GM21528 (cell line): Measurements from ENCODE around the gene SYT1.
"Not testable (repeated sequence)": the region's sequence is repeated elsewhere in the genome, so short reads cannot be mapped to it uniquely, and the experiment has no call there.

Experiments used
- ATAC-seq: cut with Tn5 transposase; IDR thresholded peaks from one replicate; pipeline ENCODE4 v1.9.1; 2021; ENCODE audit warnings: mild to moderate bottlenecking, moderate library complexity; ENCODE audit not compliant: unreplicated experiment, low FRiP score

Gene SYT1

DNA sequence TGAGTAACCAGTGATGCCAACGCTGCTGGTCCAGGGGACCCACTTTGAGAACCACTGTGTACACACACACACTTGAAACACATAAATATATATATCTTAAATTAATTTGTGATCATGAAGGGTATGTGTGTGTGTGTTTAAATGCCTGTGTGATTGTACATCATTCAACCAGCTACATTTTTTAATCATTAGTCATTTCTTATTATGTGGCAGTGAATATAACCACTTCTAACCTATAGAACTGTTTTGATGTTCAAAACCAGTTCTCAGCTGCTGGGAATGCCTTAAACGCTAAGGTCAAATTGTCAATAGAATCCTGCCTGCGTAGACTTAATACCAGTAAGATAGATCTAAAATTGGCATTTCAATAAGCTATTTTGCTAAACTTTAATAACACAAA, 330.0 kb downstream of the SYT1 start:
- no peak for ATAC-seq

DNA sequence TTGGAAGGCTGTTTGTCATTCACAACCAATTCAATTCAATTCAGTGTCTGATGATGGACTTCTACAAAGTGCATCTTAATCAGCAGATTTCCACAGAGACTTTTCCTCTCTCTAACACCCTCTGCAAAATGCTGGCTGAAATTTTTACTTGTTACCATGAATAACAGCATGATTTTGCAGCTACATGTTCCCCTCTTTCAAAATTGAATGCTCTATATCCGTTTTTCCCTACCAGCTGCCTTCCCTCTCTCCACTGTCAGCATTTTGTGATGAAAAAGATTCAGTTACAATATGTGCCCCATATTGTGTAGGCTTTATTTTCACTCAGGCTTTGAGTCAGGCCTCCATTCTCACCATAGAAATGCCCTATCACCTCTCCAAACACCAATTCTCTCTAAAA, 334.6 kb downstream of the SYT1 start:
- ATAC-seq, result no peak

DNA sequence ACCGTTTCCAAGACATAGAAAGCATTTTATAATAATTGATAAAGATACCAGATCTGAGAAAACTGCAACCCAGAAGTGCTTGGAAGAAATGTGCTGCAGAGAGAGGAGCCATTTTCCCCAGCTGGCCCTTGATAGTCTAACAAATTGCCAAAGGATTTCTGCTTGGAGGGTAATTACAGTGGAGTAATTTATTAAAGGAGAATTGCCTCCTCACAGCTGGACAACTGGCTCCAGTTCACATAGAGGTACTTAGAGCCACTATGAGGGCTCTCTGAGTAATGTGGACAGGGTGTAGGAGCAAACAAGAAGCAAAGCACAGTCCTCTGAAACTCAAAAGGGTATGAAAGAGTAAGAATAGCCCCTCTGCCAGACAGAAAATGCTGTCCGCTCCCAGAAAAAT, 335.6 kb downstream of the SYT1 start:
- no peak for ATAC-seq

DNA sequence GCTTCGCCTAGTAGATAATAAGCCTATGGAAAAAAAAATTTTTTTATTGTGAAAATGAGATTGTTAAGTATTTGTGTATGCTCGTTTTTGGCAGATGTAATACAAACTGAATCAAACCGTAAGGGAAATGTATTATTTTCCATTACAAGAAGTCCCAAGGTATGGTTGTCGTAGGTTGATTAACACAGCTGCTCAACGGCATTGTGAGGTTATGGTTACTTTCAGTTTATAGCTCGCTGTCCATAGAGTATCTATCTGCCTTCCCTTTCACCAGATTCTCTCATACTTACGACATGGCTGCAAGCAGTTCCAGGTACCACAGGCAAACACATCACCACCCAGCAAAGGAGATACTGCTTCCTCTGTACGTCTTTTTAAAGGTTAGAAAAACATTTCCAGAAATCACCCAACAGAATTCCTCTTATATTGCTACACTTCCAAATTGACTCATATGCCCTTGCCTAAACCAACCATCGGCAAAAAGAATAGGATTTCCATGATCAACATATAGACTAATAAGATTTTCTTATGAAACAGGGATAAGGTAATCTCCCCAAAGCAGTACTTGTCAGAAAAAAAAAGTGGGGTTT, 338.6 kb downstream of the SYT1 start:
- no peak for ATAC-seq

DNA sequence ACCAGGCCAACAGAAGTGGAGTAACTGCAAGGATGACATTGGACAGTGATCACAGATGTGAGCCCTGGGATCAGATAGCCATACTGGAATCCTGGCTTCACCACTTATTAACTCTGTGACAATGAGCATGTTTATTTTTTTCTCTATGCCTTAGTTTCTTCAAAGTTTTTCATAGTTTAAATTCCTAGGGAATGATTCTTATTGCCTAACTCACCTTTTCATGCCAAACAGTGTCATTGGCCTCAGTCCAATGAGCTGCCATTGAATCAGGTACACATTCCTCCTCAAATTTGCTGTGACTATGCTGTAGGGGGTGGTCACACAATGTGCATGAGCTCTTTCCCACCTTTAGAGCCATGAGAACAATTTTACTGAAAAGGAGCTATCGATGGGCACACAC, 342.3 kb downstream of the SYT1 start:
- no peak for ATAC-seq

DNA sequence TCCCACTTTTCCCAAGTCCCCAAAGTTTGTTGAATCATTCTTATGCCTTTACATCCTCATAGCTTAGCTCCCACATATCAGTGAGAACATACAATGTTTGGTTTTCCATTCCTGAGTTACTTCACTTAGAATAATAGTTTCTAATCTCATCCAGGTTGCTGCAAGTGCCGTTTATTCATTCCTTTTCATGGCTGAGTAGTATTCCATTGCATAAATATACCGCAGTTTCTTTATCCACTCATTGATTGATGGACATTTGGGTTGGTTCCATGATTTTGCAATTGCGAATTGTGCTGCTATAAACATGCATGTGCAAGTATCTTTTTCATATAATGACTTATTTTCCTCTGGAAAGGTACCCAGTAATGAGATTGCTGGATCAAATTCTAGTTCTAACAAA, 345.8 kb downstream of the SYT1 start:
- ATAC-seq, result not testable (repeated sequence)

DNA sequence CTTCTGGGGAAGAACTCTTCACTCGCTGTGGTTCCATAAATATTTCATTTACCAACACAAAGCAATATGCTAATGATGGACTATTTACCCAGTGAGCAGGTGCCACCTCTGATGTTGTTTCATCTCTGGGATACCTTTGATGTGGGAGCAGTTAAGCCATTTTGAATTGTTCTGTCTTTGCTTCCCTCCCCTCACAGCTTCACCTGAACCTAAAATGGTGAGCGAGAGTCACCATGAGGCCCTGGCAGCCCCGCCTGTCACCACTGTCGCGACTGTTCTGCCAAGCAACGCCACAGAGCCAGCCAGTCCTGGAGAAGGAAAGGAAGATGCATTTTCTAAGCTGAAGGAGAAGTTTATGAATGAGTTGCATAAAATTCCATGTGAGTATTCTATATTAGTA, 352.7 kb downstream of the SYT1 start:
- no peak for ATAC-seq

DNA sequence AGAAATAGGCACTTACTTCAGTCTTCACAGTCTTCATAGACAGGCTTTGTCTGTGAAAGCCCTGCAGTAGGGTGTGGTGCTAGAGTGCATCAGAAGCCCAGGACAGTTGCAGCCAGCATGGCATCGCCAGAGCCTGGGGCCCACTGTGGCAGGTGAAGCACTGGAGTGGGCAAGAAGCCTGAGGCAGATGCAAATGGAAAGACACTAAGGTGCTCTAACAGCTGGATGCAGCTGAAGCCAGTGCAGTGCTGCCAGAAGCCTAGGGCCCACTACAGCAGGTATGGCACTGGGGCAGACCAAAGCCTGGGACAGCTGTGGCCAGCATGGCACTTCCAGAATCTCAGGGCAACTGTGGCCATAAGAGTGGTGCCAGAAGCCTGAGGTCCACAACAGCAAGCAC, 358.6 kb downstream of the SYT1 start:
- ATAC-seq, result no peak

DNA sequence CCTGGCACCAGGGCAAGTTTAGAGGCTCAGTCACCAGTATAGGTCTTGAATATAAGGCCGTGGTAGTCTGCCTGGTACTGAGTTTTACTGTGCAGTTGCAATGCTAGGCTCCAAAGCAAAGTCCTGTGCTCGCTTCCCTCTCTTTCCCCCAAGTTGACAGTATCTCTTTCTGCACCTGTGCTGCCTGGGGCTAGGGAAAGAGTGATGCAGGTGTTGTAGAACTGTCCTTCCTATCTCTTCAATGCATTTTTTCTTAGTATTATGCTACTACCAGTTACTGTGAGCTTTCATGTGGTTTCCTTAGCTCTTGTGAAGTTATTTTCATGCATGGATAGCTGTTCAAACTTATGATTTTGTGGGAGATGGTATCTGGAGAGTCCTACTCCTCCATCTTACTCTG, 359.2 kb downstream of the SYT1 start:
- ATAC-seq, result no peak

DNA sequence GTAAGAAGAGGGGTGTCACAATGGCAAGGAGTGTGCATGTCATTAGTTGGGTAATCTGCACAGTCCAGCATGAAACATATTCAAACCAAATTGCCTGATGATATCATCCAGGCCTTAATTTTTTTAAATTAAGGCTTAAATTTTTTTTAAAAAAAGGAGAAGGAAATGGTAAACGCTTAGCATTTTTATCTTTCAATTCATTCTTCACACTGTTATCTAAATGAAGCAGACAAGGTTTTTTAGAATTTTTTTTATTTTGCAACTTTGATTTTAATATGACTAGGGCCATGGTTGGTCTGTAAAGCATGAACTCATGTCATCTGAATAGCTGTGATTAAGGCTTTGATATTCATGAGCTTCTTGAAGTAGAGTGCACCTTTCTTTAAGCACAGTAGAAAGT, 362.5 kb downstream of the SYT1 start:
- ATAC-seq, result no peak

DNA sequence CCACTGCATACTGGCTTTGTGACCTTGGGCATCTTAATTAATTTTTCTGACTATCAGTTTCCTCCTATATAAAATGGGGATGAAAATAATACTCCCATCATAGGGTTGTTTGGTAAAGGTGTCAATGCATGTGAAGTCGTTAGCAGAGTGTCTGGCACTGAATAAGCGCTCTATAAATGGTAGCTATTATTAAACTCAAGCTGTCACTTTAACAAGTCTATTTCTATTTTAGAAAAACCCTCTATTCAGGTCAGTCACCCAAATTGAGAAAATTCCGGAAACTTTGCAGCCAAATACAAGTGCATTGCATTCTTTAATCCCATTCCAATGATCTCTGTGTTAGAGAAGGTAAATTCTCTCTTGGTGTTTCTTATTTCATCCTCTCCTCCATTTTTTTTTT, 363.1 kb downstream of the SYT1 start:
- ATAC-seq, result no peak

DNA sequence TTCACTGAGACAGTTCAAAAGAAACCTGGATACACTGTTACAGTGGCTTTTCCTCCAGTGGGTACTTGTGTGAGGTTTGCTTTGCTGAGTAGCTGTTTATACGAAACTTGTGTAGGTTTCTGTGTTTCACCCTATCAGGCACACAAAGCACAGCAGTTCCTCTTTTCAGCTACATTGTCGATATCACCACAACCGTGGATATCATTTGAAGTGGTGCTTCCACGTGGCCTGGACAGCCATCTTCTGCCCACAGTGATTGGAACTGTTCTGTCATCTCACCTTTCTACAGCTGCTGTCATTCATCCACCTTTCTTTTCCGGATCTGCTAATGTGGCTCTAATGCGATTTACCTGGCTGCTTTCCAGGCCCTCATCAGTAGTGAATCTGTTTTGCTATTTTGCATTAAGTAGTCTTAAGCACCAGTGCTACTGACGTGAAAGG, 368.8 kb downstream of the SYT1 start:
- peak; percentile 79 for ATAC-seq

DNA sequence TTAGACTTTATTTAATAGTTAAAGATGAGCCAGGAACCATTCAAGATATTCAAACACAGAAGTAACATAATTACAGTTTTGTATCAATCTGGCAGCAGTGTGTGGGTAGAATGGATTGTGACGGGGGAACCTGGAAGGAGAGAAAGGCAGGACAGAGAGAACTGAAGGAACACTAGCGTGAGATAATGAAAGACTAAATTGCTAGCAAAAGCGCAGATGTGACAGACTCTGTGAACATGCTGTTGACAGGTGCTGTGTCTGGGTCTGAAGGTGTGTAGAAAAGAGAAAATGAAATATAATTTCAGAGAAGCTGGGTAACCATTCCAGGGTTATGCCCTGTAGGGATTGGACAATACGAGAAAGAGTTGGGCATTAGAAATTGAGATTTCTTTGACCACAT, 372.3 kb downstream of the SYT1 start:
- ATAC-seq, result no peak

DNA sequence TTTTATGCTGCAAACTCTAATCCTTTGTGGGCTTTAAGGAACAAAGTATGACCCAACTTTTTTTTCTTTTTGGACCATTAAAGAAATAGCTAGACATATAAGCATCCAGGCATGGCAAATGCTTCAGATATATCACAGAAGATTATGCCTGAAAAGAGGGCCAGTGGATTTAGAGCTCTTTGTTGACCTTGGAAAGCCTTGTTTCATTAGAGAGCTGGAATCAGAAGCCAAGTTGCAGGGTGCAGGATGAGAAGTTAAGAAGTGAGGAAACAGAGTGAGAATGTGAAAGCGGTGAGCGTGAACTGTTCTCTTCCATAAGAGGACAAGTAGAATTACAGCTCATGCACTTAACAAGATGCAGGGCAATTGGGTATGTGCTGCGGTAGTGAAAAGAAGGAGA, 373.7 kb downstream of the SYT1 start:
- no peak for ATAC-seq

DNA sequence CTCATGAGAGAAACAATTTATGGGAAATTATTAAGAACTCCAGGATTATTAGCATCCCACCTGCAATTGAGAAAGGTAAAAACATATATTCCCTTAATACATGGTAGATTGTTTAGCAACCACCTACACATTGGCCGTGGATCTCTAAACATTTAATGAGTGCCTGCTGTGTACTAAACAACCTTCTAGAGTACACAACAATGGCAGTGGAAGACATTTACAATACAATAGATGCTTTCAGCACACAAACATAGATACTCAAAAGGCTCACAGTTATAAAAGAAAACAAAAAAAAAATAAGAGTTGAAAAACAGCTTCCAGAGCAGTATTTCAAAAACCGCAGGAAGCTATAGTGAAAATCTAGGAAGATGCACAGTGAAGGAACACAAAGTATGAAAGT, 382.9 kb downstream of the SYT1 start:
- no peak for ATAC-seq

DNA sequence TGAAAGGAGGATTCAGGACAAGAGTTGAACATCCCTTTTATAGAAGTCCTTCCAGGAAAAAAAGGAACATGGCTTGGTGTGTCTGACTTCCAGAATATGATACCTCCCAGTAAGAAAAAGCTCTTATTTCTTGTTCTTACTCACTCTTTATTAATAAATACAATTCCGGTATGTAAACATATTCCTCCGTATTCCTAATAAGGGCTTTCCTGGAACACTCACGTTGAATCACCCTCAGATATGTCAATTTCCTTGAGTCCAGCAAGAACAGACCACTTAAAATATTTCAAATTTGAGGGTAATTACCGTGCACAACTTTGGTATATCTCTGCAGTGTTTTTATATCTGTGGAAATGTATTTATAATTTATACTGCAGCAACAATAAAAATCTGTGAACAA, 385.6 kb downstream of the SYT1 start:
- ATAC-seq, result no peak

DNA sequence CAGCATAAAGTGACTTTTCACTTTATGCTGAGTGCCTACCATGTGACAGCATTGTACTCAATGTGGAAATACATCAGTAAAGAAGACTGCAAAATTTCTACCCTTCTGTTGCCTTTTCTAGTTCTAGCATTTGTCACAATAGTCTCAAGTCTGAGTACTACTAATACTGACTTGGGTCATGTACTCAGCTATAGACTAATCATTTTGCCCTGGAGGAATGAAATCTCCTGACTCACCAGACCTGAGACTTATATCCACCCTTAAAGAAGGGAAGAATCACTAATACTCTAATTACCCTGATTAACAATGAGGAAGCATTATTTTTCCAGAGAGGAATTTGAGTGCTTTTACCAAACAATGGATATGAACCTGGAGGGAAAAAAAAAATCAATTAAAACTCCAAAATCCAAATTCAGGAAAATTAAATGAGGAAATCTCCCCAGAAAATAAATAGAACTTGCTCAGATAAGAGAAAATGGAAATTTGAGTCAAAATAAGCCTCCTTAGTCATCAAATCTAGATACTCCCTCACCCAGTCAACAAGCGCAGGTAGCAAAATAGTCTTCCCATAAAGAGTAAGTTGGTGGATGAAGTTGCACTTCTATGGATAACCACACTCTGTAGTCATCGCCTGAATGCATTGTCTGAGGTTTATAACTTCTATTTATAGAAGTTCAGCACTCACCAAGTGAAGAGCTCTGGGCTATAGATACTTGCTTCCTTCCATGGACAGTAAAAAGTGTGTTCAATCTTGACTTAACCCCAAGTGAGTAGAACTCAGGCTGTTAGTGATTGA, 386.6 kb downstream of the SYT1 start:
- no peak for ATAC-seq

DNA sequence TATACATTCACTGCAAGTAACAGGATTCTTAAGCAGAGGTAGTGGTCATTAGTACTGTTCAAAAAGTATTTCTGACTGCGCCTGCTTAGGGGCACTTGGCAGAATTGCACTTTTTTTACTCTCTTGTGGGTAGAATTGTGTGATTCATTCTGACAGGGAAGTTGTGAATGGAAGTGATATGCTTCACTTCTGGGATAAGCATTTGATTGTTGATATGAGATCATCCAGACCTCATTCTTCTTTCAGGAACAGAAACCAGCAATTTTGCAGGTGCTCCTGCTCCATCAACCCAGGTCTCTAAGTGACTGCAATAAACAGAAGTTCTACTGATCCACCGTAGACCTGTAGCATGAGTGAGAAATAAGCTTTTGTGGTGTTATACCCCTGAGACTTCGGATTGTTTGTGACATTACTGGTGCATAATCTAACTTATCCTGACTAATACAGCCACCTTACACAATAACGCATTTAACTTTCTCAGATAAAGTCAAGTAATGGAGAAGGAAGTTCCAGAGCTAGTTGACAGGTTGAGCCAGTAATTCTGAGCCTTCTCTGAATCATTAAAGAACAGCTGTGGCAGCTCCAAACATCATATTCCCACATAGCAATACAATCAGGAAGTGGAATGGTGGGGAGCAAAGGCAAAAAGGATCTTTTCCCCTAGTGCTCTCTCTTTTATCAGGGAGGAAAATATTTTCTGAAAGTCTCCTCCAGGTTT, 387.9 kb downstream of the SYT1 start:
- no peak for ATAC-seq

DNA sequence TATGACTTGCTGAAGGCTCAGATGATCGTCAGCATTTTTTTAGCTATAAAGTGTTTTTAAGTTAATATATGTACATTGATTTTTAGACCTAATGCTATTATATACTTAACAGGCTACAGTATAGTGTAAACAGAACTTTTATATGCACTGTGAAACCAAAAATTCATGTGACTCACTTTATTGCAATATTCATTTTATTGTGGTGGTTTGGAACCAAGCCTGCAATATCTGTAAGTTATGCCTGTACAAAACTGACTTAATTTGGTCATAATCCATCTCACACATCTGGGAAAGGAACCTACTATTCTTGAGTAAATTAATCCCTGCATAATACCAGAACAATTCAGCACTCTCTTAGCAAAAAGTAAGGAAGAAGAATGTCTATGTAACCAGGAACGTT, 390.7 kb downstream of the SYT1 start:
- no peak for ATAC-seq

DNA sequence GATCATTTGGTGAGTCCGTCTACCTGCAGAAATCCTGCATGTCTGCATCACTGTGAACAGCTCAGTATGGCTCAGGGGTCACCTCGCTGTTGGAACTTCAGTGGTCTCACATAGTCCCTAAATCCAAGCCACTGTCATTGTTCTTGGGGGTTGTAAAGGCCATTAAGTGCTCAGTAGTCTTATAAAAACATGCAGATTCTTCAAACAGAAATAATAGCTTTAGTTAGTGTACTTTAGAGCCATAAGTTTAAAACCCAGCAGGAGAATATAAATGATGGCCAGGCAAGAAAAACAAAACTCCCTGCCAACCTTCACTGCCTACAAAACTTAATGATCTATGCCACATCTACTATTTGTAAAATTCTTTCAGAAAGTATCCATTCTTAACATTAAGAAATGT, 396.3 kb downstream of the SYT1 start:
- no peak for ATAC-seq

DNA sequence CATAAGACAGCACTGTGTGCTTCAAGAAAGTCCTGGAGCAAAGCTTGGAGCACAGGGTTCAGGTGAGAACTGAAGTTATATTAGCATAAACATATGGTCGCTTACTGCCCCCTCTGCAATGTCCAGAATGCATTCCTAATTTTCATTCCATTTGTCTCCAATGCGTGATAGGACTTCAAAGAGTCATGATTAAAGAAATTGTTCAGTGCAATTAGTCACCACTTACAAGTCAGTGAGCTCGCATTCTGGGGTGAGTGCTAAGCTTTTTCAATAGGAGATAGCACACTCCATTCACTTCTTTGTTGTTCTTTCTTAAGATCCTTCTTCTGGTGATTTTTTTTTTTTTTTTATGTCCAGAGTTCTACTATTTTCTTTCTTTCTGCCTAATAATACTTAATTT, 398.4 kb downstream of the SYT1 start:
- no peak for ATAC-seq
